HEK293 (cell line): ENCODE results near the gene IFI30.

Source experiments
- CTCF ChIA-PET: fragments of 350-600 bp; formaldehyde crosslinking; extraction: SDS; loops from one replicate; lab custom pipeline; 2021; ENCODE audit warnings: antibody characterized with exemption; lab: Yijun Ruan, JAX
- POLR2A ChIA-PET: fragments of 300-600 bp; formaldehyde crosslinking; extraction: SDS; loops from one replicate; lab custom pipeline; 2020; ENCODE audit warnings: antibody characterized with exemption, inconsistent platforms; lab: Yijun Ruan, JAX
- H3K27ac ChIP-seq: fragments of 200-500 bp; sonication (Bioruptor generic); 2 replicates; pipeline ENCODE4 v1.5.1; 2014; ENCODE audit warnings: low read depth, low read length, control low read depth, inconsistent platforms; ENCODE audit errors: extremely low read depth
- H3K36me3 ChIP-seq, 2 experiments: fragments of 200-500 bp in 1 of 2; sonication (Bioruptor generic) in 1 of 2; 1 replicate in 1 of 2; 2 replicates in 1 of 2; pipeline ENCODE4 v1.5.1; 2014 to 2017; ENCODE audit warnings: inconsistent platforms in 2 of 2, low read length in 2 of 2; ENCODE audit not compliant: control insufficient read depth in 2 of 2, insufficient read depth in 1 of 2
- H3K4me1 ChIP-seq: fragments of 200-500 bp; sonication (Bioruptor generic); 2 replicates; pipeline ENCODE4 v1.5.1; 2014; ENCODE audit warnings: mild to moderate bottlenecking, low read length, inconsistent platforms; ENCODE audit not compliant: control insufficient read depth, insufficient read depth
- H3K4me3 ChIP-seq: 2 replicates; pipeline ENCODE4 v1.5.1; 2011; ENCODE audit warnings: low read depth, mild to moderate bottlenecking, control low read depth, low read length, moderate library complexity
- H3K9me3 ChIP-seq: fragments of 200-500 bp; sonication (Bioruptor generic); 2 replicates; pipeline ENCODE4 v1.5.1; 2014; ENCODE audit warnings: low read depth, low read length, inconsistent platforms; ENCODE audit not compliant: control insufficient read depth, insufficient read depth
- ZEB2 ChIP-seq: fragments of 450-650 bp; formaldehyde crosslinking; IDR thresholded peaks from 2 replicates; pipeline ENCODE4 v1.5.1; 2016; ENCODE audit warnings: missing biosample characterization, missing genetic modification characterization
- ZIC2 ChIP-seq: fragments of 450-650 bp; formaldehyde crosslinking; IDR thresholded peaks from 2 replicates; pipeline ENCODE4 v1.5.1; 2016; ENCODE audit warnings: missing biosample characterization, missing genetic modification characterization
- ZNF600 ChIP-seq: fragments of 450-650 bp; formaldehyde crosslinking; IDR thresholded peaks from 2 replicates; pipeline ENCODE4 v1.5.1; 2016; ENCODE audit warnings: missing biosample characterization, missing genetic modification characterization
- TF ChIP-seq, protein P1 (sequence below): fragments of 450-650 bp; formaldehyde crosslinking; IDR thresholded peaks from 2 replicates; pipeline ENCODE4 v1.5.1; 2017; ENCODE audit warnings: missing biosample characterization, missing genetic modification characterization
- TF ChIP-seq, protein P2 (sequence below): fragments of 450-650 bp; formaldehyde crosslinking; IDR thresholded peaks from 2 replicates; pipeline ENCODE4 v1.5.1; 2016; ENCODE audit warnings: missing biosample characterization, missing genetic modification characterization
- TF ChIP-seq, protein P3 (sequence below): fragments of 450-650 bp; formaldehyde crosslinking; IDR thresholded peaks from 2 replicates; pipeline ENCODE4 v1.5.1; 2017; ENCODE audit warnings: missing biosample characterization, missing genetic modification characterization
- TF ChIP-seq, protein P4 (sequence below): fragments of 450-650 bp; formaldehyde crosslinking; IDR thresholded peaks from 2 replicates; pipeline ENCODE4 v1.5.1; 2016; ENCODE audit warnings: missing biosample characterization, missing genetic modification characterization

IFI30 gene

DNA sequence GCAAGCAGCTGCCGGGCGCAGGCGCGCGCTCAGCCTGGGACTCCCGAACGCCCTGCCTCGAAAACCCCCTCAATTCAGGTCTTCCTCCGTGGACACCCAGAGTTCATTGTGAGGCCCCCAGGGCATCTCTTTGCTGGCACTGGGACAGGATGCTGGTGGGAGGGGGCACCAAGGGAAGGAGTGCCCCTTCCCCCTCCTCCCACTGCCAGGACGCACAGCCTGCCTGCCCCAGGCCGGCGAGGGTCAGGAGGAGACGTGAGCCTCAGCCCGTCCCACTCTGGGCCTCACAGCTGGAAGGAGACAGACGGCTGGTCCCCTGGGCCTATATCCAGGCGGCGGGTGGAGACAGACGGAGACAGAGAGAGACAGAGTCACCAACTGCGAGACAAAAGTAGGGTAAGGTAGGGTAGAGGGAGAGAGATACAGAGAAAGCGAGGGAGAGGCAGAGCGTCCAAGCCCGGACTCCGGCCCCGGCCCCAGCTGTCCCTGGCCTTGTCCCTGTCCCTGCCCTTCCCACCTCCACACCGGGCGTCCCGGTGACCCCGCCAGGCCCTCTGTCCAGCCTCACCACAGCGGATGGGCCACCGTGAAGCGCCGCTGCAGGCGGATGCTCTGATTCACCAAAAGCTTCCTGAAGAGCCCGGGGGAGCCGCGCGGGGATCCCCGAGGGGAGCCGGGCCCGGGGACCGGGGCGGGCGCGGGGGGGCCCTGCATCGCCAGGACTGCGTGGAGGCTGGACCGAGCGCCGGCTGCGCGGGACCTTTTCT lies 52.3 kb downstream of the IFI30 start, which contains the start of gene PDE4C:
Gene PDE4C (minus strand): TSS at position 737 of the 767 bp plus-strand sequence. CDS start 23 bp downstream, at position 714.
- no peaks in the 10 kb centered on the region for H3K36me3 ChIP-seq
- H3K4me3 ChIP-seq, result no peak within 1 kb of the TSS
- CTCF ChIA-PET, result no interaction called here
- no peaks in the 10 kb centered on the region for H3K9me3 ChIP-seq
- no peak within 1 kb of the TSS for H3K27ac ChIP-seq
- POLR2A ChIA-PET, result no interaction called here
- TF ChIP-seq, protein P1, sequence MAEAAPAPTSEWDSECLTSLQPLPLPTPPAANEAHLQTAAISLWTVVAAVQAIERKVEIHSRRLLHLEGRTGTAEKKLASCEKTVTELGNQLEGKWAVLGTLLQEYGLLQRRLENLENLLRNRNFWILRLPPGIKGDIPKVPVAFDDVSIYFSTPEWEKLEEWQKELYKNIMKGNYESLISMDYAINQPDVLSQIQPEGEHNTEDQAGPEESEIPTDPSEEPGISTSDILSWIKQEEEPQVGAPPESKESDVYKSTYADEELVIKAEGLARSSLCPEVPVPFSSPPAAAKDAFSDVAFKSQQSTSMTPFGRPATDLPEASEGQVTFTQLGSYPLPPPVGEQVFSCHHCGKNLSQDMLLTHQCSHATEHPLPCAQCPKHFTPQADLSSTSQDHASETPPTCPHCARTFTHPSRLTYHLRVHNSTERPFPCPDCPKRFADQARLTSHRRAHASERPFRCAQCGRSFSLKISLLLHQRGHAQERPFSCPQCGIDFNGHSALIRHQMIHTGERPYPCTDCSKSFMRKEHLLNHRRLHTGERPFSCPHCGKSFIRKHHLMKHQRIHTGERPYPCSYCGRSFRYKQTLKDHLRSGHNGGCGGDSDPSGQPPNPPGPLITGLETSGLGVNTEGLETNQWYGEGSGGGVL (tag by site-specific recombination), result no peak
- TF ChIP-seq ZIC2 (tag by site-specific recombination) (peak; percentile 37; the same call in 1 of the 2 replicates), ZNF600 (peak; percentile 32; the same call in 1 of the 2 replicates)
- TF ChIP-seq, protein P2, sequence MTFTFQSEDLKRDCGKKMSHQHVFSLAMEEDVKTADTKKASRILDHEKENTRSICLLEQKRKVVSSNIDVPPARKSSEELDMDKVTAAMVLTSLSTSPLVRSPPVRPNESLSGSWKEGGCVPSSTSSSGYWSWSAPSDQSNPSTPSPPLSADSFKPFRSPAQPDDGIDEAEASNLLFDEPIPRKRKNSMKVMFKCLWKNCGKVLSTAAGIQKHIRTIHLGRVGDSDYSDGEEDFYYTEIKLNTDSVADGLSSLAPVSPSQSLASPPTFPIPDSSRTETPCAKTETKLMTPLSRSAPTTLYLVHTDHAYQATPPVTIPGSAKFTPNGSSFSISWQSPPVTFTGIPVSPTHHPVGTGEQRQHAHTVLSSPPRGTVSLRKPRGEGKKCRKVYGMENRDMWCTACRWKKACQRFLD (tag by site-specific recombination), result no peak
- no peaks in the 10 kb centered on the region; the same call in 1 of the 2 replicates for H3K4me1 ChIP-seq

DNA sequence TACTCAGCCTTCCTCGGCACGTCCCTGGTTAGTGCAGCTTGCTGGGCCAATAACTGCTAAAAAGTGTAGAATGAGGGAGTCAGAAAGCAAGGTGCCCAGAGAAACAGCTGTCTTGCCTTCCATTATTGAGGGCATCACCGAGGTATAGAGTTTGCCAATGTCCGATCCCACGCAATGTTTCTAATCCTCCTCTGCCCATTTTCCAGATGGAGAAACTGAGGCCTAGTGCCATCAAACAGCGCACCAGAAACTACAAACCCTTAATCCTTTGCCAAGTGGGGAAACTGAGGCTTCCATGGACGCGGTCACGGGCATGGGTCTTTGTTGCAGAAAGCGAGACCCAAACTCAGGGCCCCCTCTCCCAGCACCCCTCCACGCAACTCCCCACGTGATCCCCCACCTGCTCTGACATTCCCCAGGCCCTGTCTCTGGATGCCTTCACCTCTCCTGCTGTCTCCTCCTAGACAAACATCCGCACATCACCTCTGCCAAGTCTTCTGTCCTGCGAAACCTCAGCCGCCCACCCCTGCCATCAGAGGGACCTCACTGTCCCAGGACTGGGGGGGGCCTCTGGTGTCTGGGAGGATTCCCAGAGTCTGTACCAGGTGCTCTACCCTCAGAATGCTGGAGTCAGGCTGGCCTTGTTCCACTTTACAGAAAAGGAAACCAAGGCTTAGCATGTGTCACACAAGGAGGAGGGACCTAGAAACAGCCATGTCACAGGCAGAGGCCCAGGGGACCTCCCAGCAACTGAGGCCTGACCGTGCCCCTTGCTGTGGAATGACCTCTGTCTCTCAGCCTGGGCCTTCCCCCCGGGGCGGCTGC lies 53.6 kb downstream of the IFI30 start:
- TF ChIP-seq, protein P3, sequence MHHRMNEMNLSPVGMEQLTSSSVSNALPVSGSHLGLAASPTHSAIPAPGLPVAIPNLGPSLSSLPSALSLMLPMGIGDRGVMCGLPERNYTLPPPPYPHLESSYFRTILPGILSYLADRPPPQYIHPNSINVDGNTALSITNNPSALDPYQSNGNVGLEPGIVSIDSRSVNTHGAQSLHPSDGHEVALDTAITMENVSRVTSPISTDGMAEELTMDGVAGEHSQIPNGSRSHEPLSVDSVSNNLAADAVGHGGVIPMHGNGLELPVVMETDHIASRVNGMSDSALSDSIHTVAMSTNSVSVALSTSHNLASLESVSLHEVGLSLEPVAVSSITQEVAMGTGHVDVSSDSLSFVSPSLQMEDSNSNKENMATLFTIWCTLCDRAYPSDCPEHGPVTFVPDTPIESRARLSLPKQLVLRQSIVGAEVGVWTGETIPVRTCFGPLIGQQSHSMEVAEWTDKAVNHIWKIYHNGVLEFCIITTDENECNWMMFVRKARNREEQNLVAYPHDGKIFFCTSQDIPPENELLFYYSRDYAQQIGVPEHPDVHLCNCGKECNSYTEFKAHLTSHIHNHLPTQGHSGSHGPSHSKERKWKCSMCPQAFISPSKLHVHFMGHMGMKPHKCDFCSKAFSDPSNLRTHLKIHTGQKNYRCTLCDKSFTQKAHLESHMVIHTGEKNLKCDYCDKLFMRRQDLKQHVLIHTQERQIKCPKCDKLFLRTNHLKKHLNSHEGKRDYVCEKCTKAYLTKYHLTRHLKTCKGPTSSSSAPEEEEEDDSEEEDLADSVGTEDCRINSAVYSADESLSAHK (tag by site-specific recombination), result peak; percentile 69; the same call in 1 of the 2 replicates
- TF ChIP-seq ZEB2 (tag by site-specific recombination), result no peak
- TF ChIP-seq, protein P4, sequence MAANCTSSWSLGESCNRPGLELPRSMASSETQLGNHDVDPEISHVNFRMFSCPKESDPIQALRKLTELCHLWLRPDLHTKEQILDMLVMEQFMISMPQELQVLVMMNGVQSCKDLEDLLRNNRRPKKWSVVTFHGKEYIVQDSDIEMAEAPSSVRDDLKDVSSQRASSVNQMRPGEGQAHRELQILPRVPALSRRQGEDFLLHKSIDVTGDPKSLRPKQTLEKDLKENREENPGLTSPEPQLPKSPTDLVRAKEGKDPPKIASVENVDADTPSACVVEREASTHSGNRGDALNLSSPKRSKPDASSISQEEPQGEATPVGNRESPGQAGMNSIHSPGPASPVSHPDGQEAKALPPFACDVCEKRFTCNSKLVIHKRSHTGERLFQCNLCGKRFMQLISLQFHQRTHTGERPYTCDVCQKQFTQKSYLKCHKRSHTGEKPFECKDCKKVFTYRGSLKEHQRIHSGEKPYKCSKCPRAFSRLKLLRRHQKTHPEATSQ, result no peak
- CTCF ChIA-PET, result no interaction called here
- H3K36me3 ChIP-seq, result no peaks in the 10 kb centered on the region
- H3K4me1 ChIP-seq, result no peaks in the 10 kb centered on the region; the same call in 1 of the 2 replicates
- POLR2A ChIA-PET, result no interaction called here
- H3K27ac ChIP-seq, result no peak overlapping the region
- H3K4me3 ChIP-seq, result no peak overlapping the region
- H3K9me3 ChIP-seq, result no peaks in the 10 kb centered on the region
